Upper lobe of left lung (tissue), 6 donors: ENCODE measurements around the gene CCDC112. TPM values are rescaled to one million over a fixed set of nuclear protein-coding genes. Genes with fewer than 3 reads are reported as not detected.
"Not testable (repeated sequence)": the region's sequence is repeated elsewhere in the genome, so short reads cannot be mapped to it uniquely, and the experiment has no call there.

Experiments
- ATAC-seq, 2 donors: fragments of 200-7000 bp; cut with Tn5 transposase; one replicate each; pipeline ENCODE4 v1.9.1; 2022; ENCODE audit warnings: mild to moderate bottlenecking in 2 of 2, moderate library complexity in 2 of 2; ENCODE audit not compliant: low FRiP score in 2 of 2
- DNase-seq, 2 donors: peaks; one replicate each; pipeline ENCODE4 v3.0.0-alpha.2; 2019 to 2020
- H3K27ac ChIP-seq, 4 donors: fragments of 200-600 bp; sonication (generic); one replicate each; pipeline ENCODE4 v1.5.1; 2016 to 2019
- H3K27me3 ChIP-seq, 4 donors: fragments of 200-600 bp; sonication (generic); one replicate each; pipeline ENCODE4 v1.5.1; 2017 to 2019
- H3K36me3 ChIP-seq, 4 donors: fragments of 200-600 bp; sonication (generic); one replicate each; pipeline ENCODE4 v1.5.1; 2016 to 2019
- H3K4me1 ChIP-seq, 4 donors: fragments of 200-600 bp; sonication (generic); one replicate each; pipeline ENCODE4 v1.5.1; 2018 to 2019
- H3K4me3 ChIP-seq, 4 donors: fragments of 200-600 bp; sonication (generic); one replicate each; pipeline ENCODE4 v1.5.1; 2017 to 2019; ENCODE audit warnings: mild to moderate bottlenecking in 2 of 4, moderate library complexity in 1 of 4
- H3K9me3 ChIP-seq, 4 donors: fragments of 200-600 bp; sonication (generic); one replicate each; pipeline ENCODE4 v1.5.1; 2018 to 2019
- CTCF ChIP-seq, 6 experiments: fragments of 450-650 bp in 4 of 6; fragments of 200-600 bp in 2 of 6; sonication (generic) in 2 of 6; IDR thresholded peaks; one replicate each; pipeline ENCODE4 v1.5.1; 2016 to 2019; ENCODE audit warnings: antibody characterized with exemption in 6 of 6
- EP300 ChIP-seq, 4 donors: sonication (generic); formaldehyde crosslinking; IDR thresholded peaks; one replicate each; pipeline ENCODE4 v1.5.1; 2017; ENCODE audit warnings: antibody characterized with exemption in 4 of 4, control low read depth in 2 of 4
- POLR2A ChIP-seq, 4 donors: fragments of 450-650 bp; IDR thresholded peaks; one replicate each; pipeline ENCODE4 v1.5.1; 2016 to 2017; ENCODE audit warnings: antibody characterized with exemption in 4 of 4, mild to moderate bottlenecking in 2 of 4
- POLR2AphosphoS5 ChIP-seq, 2 donors: sonication (generic); formaldehyde crosslinking; IDR thresholded peaks; one replicate each; pipeline ENCODE4 v1.5.1; 2017; ENCODE audit warnings: antibody characterized with exemption in 2 of 2
- WGBS, 2 donors: methylation state at CpG; one replicate each; pipeline ENCODE4 v1.1.5; 2017 to 2018; 5-methylcytosine and 5-hydroxymethylcytosine counted together
- total RNA-seq, 6 donors: library from RNA; depleted of rRNA in 4 of 6; stranded (reverse); fragments of >200 nt in 4 of 6; gene quantifications; one replicate each; pipeline versions ENCODE4 v1.1.0 to v1.2.1, GENCODE V29; 2016 to 2021
- donor health status: DM: no; HTN: no; CAD: no; lungs with moderate emphysema.
- donor health status: DM: no; HTN: yes; CAD: no; lungs with severe emphysema.

Gene CCDC112
- total RNA-seq, 6 donors from 2014 or later, result 1.8 to 32.7 (median 8.0) TPM

- no peak overlapping the region for H3K4me3 ChIP-seq
- DNase-seq, result no peak
- WGBS, 2 donors, result 75 to 96% methylated on average over 2 of the region's 2 CpGs
- H3K27ac ChIP-seq, result no peak overlapping the region
- no peaks in the 10 kb centered on the region for H3K36me3 ChIP-seq
- H3K4me1 ChIP-seq, result no peaks in the 10 kb centered on the region
- no peak for ATAC-seq
- H3K9me3 ChIP-seq, result no peaks in the 10 kb centered on the region
- H3K27me3 ChIP-seq, result no peaks in the 10 kb centered on the region
- no peak for TF ChIP-seq EP300 (IDR thresholded peaks at IDR 0.05)
- no peak for TF ChIP-seq CTCF (IDR thresholded peaks at IDR 0.05)
- no peak for TF ChIP-seq POLR2AphosphoS5 (IDR thresholded peaks at IDR 0.05)
- TF ChIP-seq POLR2A (IDR thresholded peaks at IDR 0.05), result no peak
These were observed 38.8 kb upstream of the CCDC112 start for GRCh38 chr5:115335301-115335700.

- Histone ChIP-seq H3K4me1 (no peaks in the 10 kb centered on the region), H3K27ac (no peak overlapping the region), H3K36me3 (no peaks in the 10 kb centered on the region), H3K4me3 (no peak overlapping the region), H3K9me3 (no peaks in the 10 kb centered on the region), H3K27me3 (no peaks in the 10 kb centered on the region)
- no peak for TF ChIP-seq EP300 (IDR thresholded peaks at IDR 0.05)
- TF ChIP-seq POLR2AphosphoS5 (IDR thresholded peaks at IDR 0.05), result no peak
- no peak for TF ChIP-seq POLR2A (IDR thresholded peaks at IDR 0.05)
- no peak for TF ChIP-seq CTCF (IDR thresholded peaks at IDR 0.05)
- no peak for ATAC-seq
- 73% methylated on average over 1 of the region's 1 CpG; no CpG with 5 or more reads in 1 of the 2 donors for WGBS, 2 donors
- DNase-seq, result no peak
These were observed 36.7 kb upstream of the CCDC112 start for GRCh38 chr5:115333164-115333563.

- TF ChIP-seq CTCF (IDR thresholded peaks at IDR 0.05), result no peak
- no peak for TF ChIP-seq POLR2AphosphoS5 (IDR thresholded peaks at IDR 0.05)
- TF ChIP-seq EP300 (IDR thresholded peaks at IDR 0.05), result no peak
- no peak for TF ChIP-seq POLR2A (IDR thresholded peaks at IDR 0.05)
- no peak for ATAC-seq
- WGBS, 2 donors, result 62 to 67% methylated on average over 2 of the region's 2 CpGs
These were observed 34.4 kb upstream of the CCDC112 start for GRCh38 chr5:115330830-115331229.

GRCh38 chr5:115329475-115329874 lies 33.0 kb upstream of the CCDC112 start:
- ATAC-seq, result no peak
- H3K4me1 ChIP-seq, result no peaks in the 10 kb centered on the region
- no peak for DNase-seq
- no peaks in the 10 kb centered on the region for H3K9me3 ChIP-seq
- H3K4me3 ChIP-seq, result no peak overlapping the region
- no peaks in the 10 kb centered on the region for H3K27me3 ChIP-seq
- H3K27ac ChIP-seq, result no peak overlapping the region
- no peak for TF ChIP-seq CTCF (IDR thresholded peaks at IDR 0.05)
- TF ChIP-seq EP300 (IDR thresholded peaks at IDR 0.05), result no peak
- TF ChIP-seq POLR2AphosphoS5 (IDR thresholded peaks at IDR 0.05), result no peak
- no peak for TF ChIP-seq POLR2A (IDR thresholded peaks at IDR 0.05)
- H3K36me3 ChIP-seq, result no peaks in the 10 kb centered on the region
- 77 to 78% methylated on average over 8 of the region's 8 CpGs for WGBS, 2 donors

More at GRCh38 chr5:115330830-115331229, 34.4 kb upstream of the CCDC112 start:
- no peak for DNase-seq
- Histone ChIP-seq H3K4me3 (no peak overlapping the region), H3K36me3 (no peaks in the 10 kb centered on the region), H3K4me1 (no peaks in the 10 kb centered on the region), H3K27ac (no peak overlapping the region), H3K9me3 (no peaks in the 10 kb centered on the region), H3K27me3 (no peaks in the 10 kb centered on the region)

- ATAC-seq, H3K27me3 ChIP-seq, H3K9me3 ChIP-seq, H3K27ac ChIP-seq, H3K36me3 ChIP-seq, DNase-seq, H3K4me3 ChIP-seq, H3K4me1 ChIP-seq: not testable (repeated sequence)
- WGBS, 2 donors, result 48 to 62% methylated on average over 6 of the region's 6 CpGs
These were observed 32.3 kb upstream of the CCDC112 start for GRCh38 chr5:115328617-115329274.
